Mammary epithelial cell (primary cell): ENCODE measurements around the gene UBAC2.

Experiments used
- EZH2 ChIP-seq: IDR thresholded peaks from 2 replicates; pipeline ENCODE4 v1.6.1; 2012; ENCODE audit warnings: low read length, inconsistent platforms, borderline replicate concordance
- TF ChIP-seq, protein P1 (sequence below), 2 donors: IDR thresholded peaks in 1 of 2; conservative IDR thresholded peaks in 1 of 2; 2 replicates each; pipeline ENCODE4 v1.5.1; 2011 to 2012; ENCODE audit warnings: inconsistent platforms in 2 of 2, low read length in 2 of 2, mild to moderate bottlenecking in 2 of 2, control low read depth in 1 of 2, low read depth in 1 of 2; ENCODE audit not compliant: insufficient read depth in 1 of 2; ENCODE audit errors: extremely low read depth in 1 of 2

DNA sequence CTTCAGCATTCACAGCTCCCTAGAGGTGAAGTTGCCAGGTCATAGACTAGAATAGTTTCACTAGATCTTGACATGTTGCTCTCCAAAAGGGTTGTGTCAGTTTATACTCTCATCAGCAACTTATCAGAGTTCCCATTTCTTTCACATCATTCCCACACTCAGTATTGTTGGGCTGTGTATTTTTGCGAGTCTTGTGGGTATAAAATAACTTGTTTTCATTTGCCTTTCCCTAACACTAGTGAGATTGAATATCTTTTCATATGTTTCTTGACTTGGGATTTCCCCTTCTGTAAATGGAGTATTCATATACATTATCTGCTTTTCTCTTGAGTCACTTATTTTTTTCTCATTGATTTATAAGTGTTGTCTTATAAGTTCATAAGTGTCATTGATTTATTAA, 161.7 kb downstream of the UBAC2 start:
- TF ChIP-seq, protein P1, sequence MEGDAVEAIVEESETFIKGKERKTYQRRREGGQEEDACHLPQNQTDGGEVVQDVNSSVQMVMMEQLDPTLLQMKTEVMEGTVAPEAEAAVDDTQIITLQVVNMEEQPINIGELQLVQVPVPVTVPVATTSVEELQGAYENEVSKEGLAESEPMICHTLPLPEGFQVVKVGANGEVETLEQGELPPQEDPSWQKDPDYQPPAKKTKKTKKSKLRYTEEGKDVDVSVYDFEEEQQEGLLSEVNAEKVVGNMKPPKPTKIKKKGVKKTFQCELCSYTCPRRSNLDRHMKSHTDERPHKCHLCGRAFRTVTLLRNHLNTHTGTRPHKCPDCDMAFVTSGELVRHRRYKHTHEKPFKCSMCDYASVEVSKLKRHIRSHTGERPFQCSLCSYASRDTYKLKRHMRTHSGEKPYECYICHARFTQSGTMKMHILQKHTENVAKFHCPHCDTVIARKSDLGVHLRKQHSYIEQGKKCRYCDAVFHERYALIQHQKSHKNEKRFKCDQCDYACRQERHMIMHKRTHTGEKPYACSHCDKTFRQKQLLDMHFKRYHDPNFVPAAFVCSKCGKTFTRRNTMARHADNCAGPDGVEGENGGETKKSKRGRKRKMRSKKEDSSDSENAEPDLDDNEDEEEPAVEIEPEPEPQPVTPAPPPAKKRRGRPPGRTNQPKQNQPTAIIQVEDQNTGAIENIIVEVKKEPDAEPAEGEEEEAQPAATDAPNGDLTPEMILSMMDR (conservative IDR thresholded peaks at IDR 0.05 in 1 of 2, IDR thresholded peaks at IDR 0.05 in 1 of 2; ENCODE audit: extremely low read depth in 1 of 2, insufficient read depth in 1 of 2, low read depth in 1 of 2, low read length in 2 of 2), result no peak
- no peak for TF ChIP-seq EZH2
